Neuronal stem cell (in vitro differentiated cells): Measurements from ENCODE around the gene SP100.

Experiments
- DNase-seq: peaks from one replicate; pipeline ENCODE4 v3.0.0-alpha.2; 2013; ENCODE audit warnings: low spot score
- H2AFZ ChIP-seq: one replicate; pipeline ENCODE4 v1.6.1; 2013; ENCODE audit warnings: mild to moderate bottlenecking, low read length, inconsistent platforms
- H2AK5ac ChIP-seq: 2 replicates; pipeline ENCODE4 v1.6.1; 2013; ENCODE audit warnings: low read depth, mild to moderate bottlenecking, inconsistent platforms, low read length, moderate library complexity, mixed read lengths
- H2BK120ac ChIP-seq: 2 replicates; pipeline ENCODE4 v1.6.1; 2013; ENCODE audit warnings: low read depth, mild to moderate bottlenecking, inconsistent platforms, low read length, moderate library complexity, mixed read lengths
- H2BK12ac ChIP-seq: one replicate; pipeline ENCODE4 v1.6.1; 2013; ENCODE audit warnings: low read length, inconsistent platforms
- H2BK15ac ChIP-seq: 2 replicates; pipeline ENCODE4 v1.6.1; 2013; ENCODE audit warnings: mild to moderate bottlenecking, low read length, inconsistent platforms, mixed read lengths
- H2BK5ac ChIP-seq: one replicate; pipeline ENCODE4 v1.6.1; 2013; ENCODE audit warnings: inconsistent platforms, mild to moderate bottlenecking, low read length, moderate library complexity
- H3K14ac ChIP-seq: one replicate; pipeline ENCODE4 v1.6.1; 2013; ENCODE audit warnings: low read length, inconsistent platforms
- H3K18ac ChIP-seq: 2 replicates; pipeline ENCODE4 v1.6.1; 2013; ENCODE audit warnings: low read length, inconsistent platforms
- H3K23ac ChIP-seq: 2 replicates; pipeline ENCODE4 v1.6.1; 2013; ENCODE audit warnings: low read depth, mild to moderate bottlenecking, mixed read lengths, low read length, inconsistent platforms; ENCODE audit not compliant: poor library complexity
- H3K27ac ChIP-seq: replicated peaks from 3 replicates; pipeline ENCODE4 v1.5.1; 2013; ENCODE audit warnings: low read length, inconsistent platforms
- H3K27me3 ChIP-seq, 3 experiments: 2 replicates each; pipeline ENCODE4 v1.6.1; 2013; ENCODE audit warnings: low read length in 3 of 3, mild to moderate bottlenecking in 2 of 3, inconsistent platforms in 1 of 3, low read depth in 1 of 3, mixed read lengths in 1 of 3, moderate library complexity in 1 of 3; ENCODE audit not compliant: control insufficient read depth in 3 of 3, insufficient read depth in 3 of 3
- H3K36me3 ChIP-seq, 2 donors: replicated peaks in 1 of 2; 2 replicates each; pipeline ENCODE4 v1.6.1; 2013; ENCODE audit warnings: low read length in 2 of 2; ENCODE audit not compliant: control insufficient read depth in 2 of 2, insufficient read depth in 2 of 2
- H3K4ac ChIP-seq: 2 replicates; pipeline ENCODE4 v1.6.1; 2013; ENCODE audit warnings: inconsistent platforms, mild to moderate bottlenecking, low read length, moderate library complexity
- H3K4me1 ChIP-seq, 2 donors: 1 replicate in 1 of 2; 2 replicates in 1 of 2; pipeline ENCODE4 v1.6.1; 2013; ENCODE audit warnings: low read length in 2 of 2, low read depth in 1 of 2; ENCODE audit not compliant: control insufficient read depth in 2 of 2, insufficient read depth in 1 of 2
- H3K4me2 ChIP-seq: one replicate; pipeline ENCODE4 v1.6.1; 2013; ENCODE audit warnings: mild to moderate bottlenecking, low read length, inconsistent platforms; ENCODE audit not compliant: insufficient read depth, poor library complexity, severe bottlenecking
- H3K4me3 ChIP-seq, 2 donors: 2 replicates each; pipeline ENCODE4 v1.5.1; 2013; ENCODE audit warnings: low read length in 2 of 2, mild to moderate bottlenecking in 2 of 2, inconsistent platforms in 1 of 2, moderate library complexity in 1 of 2
- H3K79me1 ChIP-seq: one replicate; pipeline ENCODE4 v1.6.1; 2013; ENCODE audit warnings: low read depth, mild to moderate bottlenecking, inconsistent platforms, low read length, moderate library complexity
- H3K9ac ChIP-seq: one replicate; pipeline ENCODE4 v1.6.1; 2013; ENCODE audit warnings: mild to moderate bottlenecking, low read depth, low read length, inconsistent platforms; ENCODE audit not compliant: poor library complexity
- H3K9me3 ChIP-seq, 2 donors: replicated peaks in 1 of 2; 2 replicates each; pipeline versions ENCODE3 to v1.6.1; 2013; ENCODE audit warnings: low read length in 2 of 2, mild to moderate bottlenecking in 2 of 2, inconsistent platforms in 1 of 2, low read depth in 1 of 2, mixed read lengths in 1 of 2, moderate library complexity in 1 of 2; ENCODE audit not compliant: control insufficient read depth in 2 of 2, insufficient read depth in 1 of 2
- H4K8ac ChIP-seq: one replicate; pipeline ENCODE4 v1.6.1; 2013; ENCODE audit warnings: low read depth, mild to moderate bottlenecking, inconsistent platforms, low read length, moderate library complexity
- H4K91ac ChIP-seq: one replicate; pipeline ENCODE4 v1.6.1; 2013; ENCODE audit warnings: low read length, low read depth, mild to moderate bottlenecking, inconsistent platforms; ENCODE audit not compliant: poor library complexity
- WGBS, 2 donors: extraction: QIAGEN DNeasy Blood & Tissue Kit; methylation state at CpG; one replicate each; pipeline ENCODE4 v1.1.7; 2013; ENCODE audit warnings: missing lambda C conversion rate in 2 of 2, mixed read lengths in 1 of 2; ENCODE audit not compliant: insufficient read length in 2 of 2, insufficient replicate concordance in 1 of 2; ENCODE audit errors: extremely low coverage in 2 of 2; 5-methylcytosine and 5-hydroxymethylcytosine counted together

SP100 gene

GRCh38 chr2:230457073-230457768, 41.2 kb downstream of the SP100 start:
- H3K4me3 ChIP-seq, result no peak overlapping the region
- H4K91ac ChIP-seq, result no peak overlapping the region
- H3K27ac ChIP-seq, result no peak overlapping the region
- H2AK5ac ChIP-seq, result no peak overlapping the region
- no peak overlapping the region for H4K8ac ChIP-seq
- no CpG with 5 or more reads among the region's 4 CpGs for WGBS, 2 donors
- H3K27me3 ChIP-seq, result no peaks in the 10 kb centered on the region
- H2BK15ac ChIP-seq, result no peak overlapping the region
- H2AFZ ChIP-seq, result no peak overlapping the region
- no peak overlapping the region for H3K18ac ChIP-seq
- no peak overlapping the region for H3K4ac ChIP-seq
- no peaks in the 10 kb centered on the region for H3K79me1 ChIP-seq
- no peak overlapping the region for H3K23ac ChIP-seq
- H3K4me1 ChIP-seq, result no peaks in the 10 kb centered on the region
- no peak overlapping the region for H3K4me2 ChIP-seq
- H3K14ac ChIP-seq, result no peak overlapping the region
- no peak for DNase-seq
- no peak overlapping the region for H2BK120ac ChIP-seq
- H2BK5ac ChIP-seq, result no peak overlapping the region
- H2BK12ac ChIP-seq, result no peak overlapping the region
- no peak overlapping the region for H3K9ac ChIP-seq
- no peaks in the 10 kb centered on the region for H3K36me3 ChIP-seq
- H3K9me3 ChIP-seq, result peaks cover 0 to 4% of the 10 kb centered on the region in 2 donors

- Histone ChIP-seq H3K14ac (no peak overlapping the region), H4K8ac (no peak overlapping the region), H3K23ac (no peak overlapping the region), H2AFZ (no peak overlapping the region), H3K18ac (no peak overlapping the region), H3K27me3 (no peaks in the 10 kb centered on the region), H4K91ac (no peak overlapping the region), H3K4me2 (no peak overlapping the region), H2BK12ac (no peak overlapping the region), H3K4me3 (no peak overlapping the region), H2BK15ac (no peak overlapping the region), H3K4ac (no peak overlapping the region), H2BK5ac (no peak overlapping the region), H2BK120ac (no peak overlapping the region), H3K4me1 (no peaks in the 10 kb centered on the region), H3K9me3 (peaks cover 0 to 4% of the 10 kb centered on the region in 2 donors), H3K27ac (no peak overlapping the region), H3K36me3 (no peaks in the 10 kb centered on the region), H2AK5ac (no peak overlapping the region), H3K9ac (no peak overlapping the region), H3K79me1 (no peaks in the 10 kb centered on the region)
- DNase-seq, result no peak
These were observed 41.8 kb downstream of the SP100 start for GRCh38 chr2:230457793-230458192.

GRCh38 chr2:230459216-230459615, 43.2 kb downstream of the SP100 start:
- Histone ChIP-seq H3K9ac (no peak overlapping the region), H3K4me3 (no peak overlapping the region), H3K9me3 (peaks cover 0 to 4% of the 10 kb centered on the region in 2 donors), H3K4me1 (peaks cover 0 to 2% of the 10 kb centered on the region in 2 donors), H3K18ac (no peak overlapping the region), H2BK12ac (no peak overlapping the region), H3K27me3 (no peaks in the 10 kb centered on the region), H3K14ac (no peak overlapping the region), H3K4me2 (no peak overlapping the region), H3K27ac (no peak overlapping the region), H2BK15ac (no peak overlapping the region), H4K91ac (no peak overlapping the region), H3K79me1 (no peaks in the 10 kb centered on the region), H2AK5ac (no peak overlapping the region), H3K36me3 (no peaks in the 10 kb centered on the region), H3K23ac (no peak overlapping the region), H3K4ac (no peak overlapping the region), H2AFZ (no peak overlapping the region), H4K8ac (no peak overlapping the region), H2BK120ac (no peak overlapping the region), H2BK5ac (no peak overlapping the region)
- DNase-seq, result no peak

- H3K79me1 ChIP-seq, result no peaks in the 10 kb centered on the region
- no peaks in the 10 kb centered on the region for H3K27me3 ChIP-seq
- no peak overlapping the region for H3K4me3 ChIP-seq
- no peak overlapping the region for H3K4ac ChIP-seq
- no peak overlapping the region for H2AFZ ChIP-seq
- DNase-seq, result no peak
- H3K14ac ChIP-seq, result no peak overlapping the region
- H3K4me2 ChIP-seq, result no peak overlapping the region
- H2BK120ac ChIP-seq, result no peak overlapping the region
- H3K9me3 ChIP-seq, result no peaks in the 10 kb centered on the region
- H2BK12ac ChIP-seq, result no peak overlapping the region
- H3K36me3 ChIP-seq, result no peaks in the 10 kb centered on the region
- H3K9ac ChIP-seq, result no peak overlapping the region
- WGBS, 2 donors, result no CpG with 5 or more reads among the region's 4 CpGs
- H3K18ac ChIP-seq, result no peak overlapping the region
- H2BK15ac ChIP-seq, result no peak overlapping the region
- H4K91ac ChIP-seq, result no peak overlapping the region
- no peak overlapping the region for H4K8ac ChIP-seq
- no peak overlapping the region for H3K27ac ChIP-seq
- no peak overlapping the region for H2AK5ac ChIP-seq
- H2BK5ac ChIP-seq, result no peak overlapping the region
- H3K4me1 ChIP-seq, result peaks cover 0 to 1% of the 10 kb centered on the region in 2 donors
- no peak overlapping the region for H3K23ac ChIP-seq
These were observed 55.1 kb downstream of the SP100 start for GRCh38 chr2:230471074-230471473.
